Esophagus muscularis mucosa (tissue), 4 donors: ENCODE data around the gene OAF. TPM values are rescaled to one million over a fixed set of nuclear protein-coding genes. Genes with fewer than 3 reads are reported as not detected.
A peak's percentile ranks its signal among the peaks of the same experiment; 100 is the strongest.

Source experiments
- DNase-seq: peaks from one replicate; pipeline ENCODE4 v3.0.0-alpha.2; 2017; ENCODE audit errors: extremely low spot score
- H3K27ac ChIP-seq, 4 donors: fragments of 200-600 bp; sonication (generic); replicated peaks in 1 of 4; 1 replicate in 3 of 4; 2 replicates in 1 of 4; pipeline ENCODE4 v1.5.1; 2016 to 2019; ENCODE audit warnings: mild to moderate bottlenecking in 1 of 4
- H3K27me3 ChIP-seq, 4 donors: fragments of 200-600 bp; sonication (generic); one replicate each; pipeline versions ENCODE4 v1.5.1 to v1.6.0; 2016 to 2019
- H3K36me3 ChIP-seq, 4 donors: fragments of 200-600 bp; sonication (generic); one replicate each; pipeline ENCODE4 v1.5.1; 2016 to 2019
- H3K4me1 ChIP-seq, 4 donors: fragments of 200-600 bp; sonication (generic); one replicate each; pipeline ENCODE4 v1.5.1; 2016 to 2019
- H3K4me3 ChIP-seq, 4 donors: fragments of 200-600 bp; sonication (generic); 1 replicate in 2 of 4; 2 replicates in 2 of 4; pipeline ENCODE4 v1.5.1; 2016 to 2019; ENCODE audit warnings: mild to moderate bottlenecking in 4 of 4, moderate library complexity in 1 of 4
- H3K9me3 ChIP-seq, 4 donors: fragments of 200-600 bp; sonication (generic); 1 replicate in 3 of 4; 2 replicates in 1 of 4; pipeline ENCODE4 v1.5.1; 2016 to 2019
- EP300 ChIP-seq: sonication (generic); formaldehyde crosslinking; IDR thresholded peaks from one replicate; pipeline ENCODE4 v1.6.1; 2017; ENCODE audit warnings: antibody characterized with exemption
- POLR2A ChIP-seq: fragments of 450-650 bp; IDR thresholded peaks from one replicate; pipeline ENCODE4 v1.6.1; 2017; ENCODE audit warnings: antibody characterized with exemption, moderate library complexity, mild to moderate bottlenecking, low read depth
- POLR2AphosphoS5 ChIP-seq, 2 donors: sonication (generic); formaldehyde crosslinking; IDR thresholded peaks; one replicate each; pipeline ENCODE4 v1.6.1; 2017; ENCODE audit warnings: antibody characterized with exemption in 2 of 2
- WGBS: methylation state at CpG from one replicate; pipeline ENCODE4 v1.1.5; 2018; 5-methylcytosine and 5-hydroxymethylcytosine counted together
- intact Hi-C: fragments of 100-400 bp; cut with DNase I; formaldehyde crosslinking; loops from one replicate; pipeline ENCODE4 v1.15.1; 2023
- total RNA-seq, 4 donors: library from RNA; depleted of rRNA; stranded (reverse); fragments of >200 nt; gene quantifications; one replicate each; pipeline versions ENCODE4 v1.1.0 to v1.2.1, GENCODE V29; 2016
- TF ChIP-seq, protein P1 (sequence below), 3 experiments: fragments of 200-600 bp in 2 of 3; fragments of 450-650 bp in 1 of 3; sonication (generic) in 2 of 3; IDR thresholded peaks; one replicate each; pipeline ENCODE4 v1.5.1; 2017 to 2019; ENCODE audit warnings: antibody characterized with exemption in 3 of 3, mild to moderate bottlenecking in 2 of 3, moderate library complexity in 1 of 3

The OAF gene
- total RNA-seq, 4 donors from 2014 or later: 30.7 to 66.1 (median 58.1) TPM

DNA sequence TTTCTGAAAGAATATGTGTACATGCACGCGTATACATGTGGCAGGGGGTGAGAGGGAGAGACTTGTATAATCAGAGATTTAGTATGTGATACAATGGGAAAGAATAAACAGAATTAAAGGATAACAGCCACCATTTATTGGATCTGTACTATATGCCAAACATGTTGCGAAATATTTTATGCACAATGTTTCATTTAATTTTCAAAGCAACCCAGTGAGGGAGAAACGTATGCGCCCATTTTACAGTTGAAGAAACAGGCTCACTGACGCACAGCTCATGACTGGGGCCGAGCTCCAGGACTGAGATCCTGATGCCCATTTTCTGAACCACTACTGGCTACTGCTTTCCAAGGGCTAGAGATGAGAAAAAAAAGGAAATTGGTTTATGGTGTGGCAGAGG is 3.3 kb upstream of the OAF start:
- H3K4me3 ChIP-seq: no peak overlapping the region
- no peaks in the 10 kb centered on the region for H3K36me3 ChIP-seq
- TF ChIP-seq, protein P1, sequence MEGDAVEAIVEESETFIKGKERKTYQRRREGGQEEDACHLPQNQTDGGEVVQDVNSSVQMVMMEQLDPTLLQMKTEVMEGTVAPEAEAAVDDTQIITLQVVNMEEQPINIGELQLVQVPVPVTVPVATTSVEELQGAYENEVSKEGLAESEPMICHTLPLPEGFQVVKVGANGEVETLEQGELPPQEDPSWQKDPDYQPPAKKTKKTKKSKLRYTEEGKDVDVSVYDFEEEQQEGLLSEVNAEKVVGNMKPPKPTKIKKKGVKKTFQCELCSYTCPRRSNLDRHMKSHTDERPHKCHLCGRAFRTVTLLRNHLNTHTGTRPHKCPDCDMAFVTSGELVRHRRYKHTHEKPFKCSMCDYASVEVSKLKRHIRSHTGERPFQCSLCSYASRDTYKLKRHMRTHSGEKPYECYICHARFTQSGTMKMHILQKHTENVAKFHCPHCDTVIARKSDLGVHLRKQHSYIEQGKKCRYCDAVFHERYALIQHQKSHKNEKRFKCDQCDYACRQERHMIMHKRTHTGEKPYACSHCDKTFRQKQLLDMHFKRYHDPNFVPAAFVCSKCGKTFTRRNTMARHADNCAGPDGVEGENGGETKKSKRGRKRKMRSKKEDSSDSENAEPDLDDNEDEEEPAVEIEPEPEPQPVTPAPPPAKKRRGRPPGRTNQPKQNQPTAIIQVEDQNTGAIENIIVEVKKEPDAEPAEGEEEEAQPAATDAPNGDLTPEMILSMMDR (IDR thresholded peaks at IDR 0.05): no peak
- TF ChIP-seq POLR2A: no peak
- no peak for TF ChIP-seq POLR2AphosphoS5 (IDR thresholded peaks at IDR 0.05)
- no peak for TF ChIP-seq EP300
- H3K27ac ChIP-seq: peak overlapping the region; percentile 1 to 84 (median 56)
- no peaks in the 10 kb centered on the region for H3K9me3 ChIP-seq
- H3K27me3 ChIP-seq: no peaks in the 10 kb centered on the region
- intact Hi-C loops: no loop called here
- 89% methylated on average over 7 of the region's 7 CpGs for WGBS
- no peak for DNase-seq
- peaks cover 22 to 52% (median 39%) of the 10 kb centered on the region in 4 donors for H3K4me1 ChIP-seq

GRCh38 chr11:120208001-120208441 is 2.8 kb upstream of the OAF start:
- Histone ChIP-seq H3K27ac (peak overlapping the region; percentile 1 to 84 (median 56)), H3K4me1 (peaks cover 22 to 57% (median 42%) of the 10 kb centered on the region in 4 donors), H3K27me3 (no peaks in the 10 kb centered on the region), H3K4me3 (no peak overlapping the region), H3K9me3 (no peaks in the 10 kb centered on the region), H3K36me3 (no peaks in the 10 kb centered on the region)
- intact Hi-C loops: no loop called here
- TF ChIP-seq EP300 (no peak), POLR2AphosphoS5 (IDR thresholded peaks at IDR 0.05) (no peak), POLR2A (no peak)
- TF ChIP-seq, protein P1 (IDR thresholded peaks at IDR 0.05): no peak
- DNase-seq: no peak
- WGBS: 65% methylated on average over 11 of the region's 13 CpGs

DNA sequence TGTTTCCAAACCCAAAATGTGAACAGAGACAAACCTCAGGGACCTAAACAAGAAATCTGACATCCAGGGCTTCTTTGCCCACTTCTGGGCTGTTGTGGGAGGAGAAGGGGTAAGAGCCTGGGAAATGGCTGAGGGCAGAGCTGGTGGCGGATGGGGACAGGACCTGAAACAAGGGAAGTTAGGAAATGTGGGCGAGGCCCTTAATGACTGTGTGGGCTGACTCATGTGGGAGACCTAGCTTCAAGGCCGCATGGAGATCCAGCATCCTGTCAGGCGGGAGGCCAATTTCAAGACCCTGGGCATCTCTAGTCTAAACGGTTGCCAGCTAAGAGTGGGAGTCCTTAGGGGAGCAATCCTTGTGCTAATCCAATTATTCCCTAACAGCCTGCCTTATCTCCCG is 2.1 kb upstream of the OAF start:
- intact Hi-C loops: no loop called here
- Histone ChIP-seq H3K4me3 (no peak overlapping the region), H3K36me3 (no peaks in the 10 kb centered on the region), H3K9me3 (no peaks in the 10 kb centered on the region), H3K27me3 (no peaks in the 10 kb centered on the region), H3K27ac (peak overlapping the region; percentile 33 to 84 (median 80)), H3K4me1 (peaks cover 22 to 57% (median 48%) of the 10 kb centered on the region in 4 donors)
- TF ChIP-seq, protein P1 (IDR thresholded peaks at IDR 0.05): no peak
- TF ChIP-seq POLR2AphosphoS5 (IDR thresholded peaks at IDR 0.05): peak; percentile 8 to 22
- no peak for TF ChIP-seq POLR2A
- no peak for TF ChIP-seq EP300
- WGBS: 60% methylated on average over 6 of the region's 6 CpGs
- no peak for DNase-seq

DNA sequence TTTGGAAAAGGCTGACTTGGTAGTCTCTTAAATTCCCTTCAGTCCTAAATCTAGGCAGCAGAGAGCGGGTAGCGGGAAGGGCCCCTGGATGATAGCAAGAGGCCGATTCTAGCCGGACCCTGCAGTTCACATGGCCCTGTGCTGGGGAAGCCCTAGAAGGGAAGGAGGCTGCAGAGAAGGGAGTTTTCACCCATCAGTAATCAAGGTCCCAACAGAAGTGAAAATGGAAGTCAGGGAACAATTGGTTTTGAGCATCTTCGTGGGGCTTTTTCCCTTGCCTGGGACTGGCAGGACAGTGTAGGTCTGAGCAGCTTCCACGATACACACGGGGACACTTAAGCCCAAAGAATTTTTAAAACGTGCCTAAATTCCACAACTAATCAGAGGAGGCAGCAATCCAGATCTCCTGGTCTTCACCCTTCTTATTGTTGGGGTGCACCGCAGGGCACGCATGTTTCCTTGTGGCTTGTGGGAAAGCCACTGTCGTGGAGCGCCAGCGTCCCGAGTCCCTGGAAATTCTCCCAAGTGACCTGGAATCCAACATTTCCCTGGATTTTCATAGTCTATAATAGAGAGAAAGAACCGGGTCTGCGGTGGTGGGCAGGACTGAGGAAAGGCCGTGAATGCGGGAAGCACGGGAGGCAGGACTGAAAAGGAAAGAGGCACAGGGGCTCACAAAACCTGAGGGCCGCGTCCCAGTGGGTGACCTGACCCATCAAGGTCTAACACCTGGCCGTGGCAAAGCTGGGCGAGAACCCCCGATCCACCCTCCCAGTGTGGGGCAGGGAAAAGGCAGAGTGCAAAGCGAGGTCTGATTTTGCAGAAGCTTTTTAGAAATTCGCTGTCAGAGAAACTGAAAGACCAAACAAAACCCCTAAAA is 846 bp upstream of the OAF start:
- no peaks in the 10 kb centered on the region for H3K27me3 ChIP-seq
- peak overlapping the region; percentile 71 to 91 (median 76) for H3K4me3 ChIP-seq
- DNase-seq: no peak
- H3K27ac ChIP-seq: peak overlapping the region; percentile 80 to 84 (median 80)
- peaks cover 0 to 5% (median 2%) of the 10 kb centered on the region in 4 donors for H3K36me3 ChIP-seq
- no peak for TF ChIP-seq POLR2A
- TF ChIP-seq, protein P1 (IDR thresholded peaks at IDR 0.05): no peak
- no peak for TF ChIP-seq POLR2AphosphoS5 (IDR thresholded peaks at IDR 0.05)
- TF ChIP-seq EP300: no peak
- intact Hi-C loops: loop anchor here (5.0 kb wide), 1 partner anchor 33 kb away; no protein-coding TSS in a partner anchor
- H3K4me1 ChIP-seq: peaks cover 22 to 67% (median 59%) of the 10 kb centered on the region in 4 donors
- 25% methylated on average over 26 of the region's 26 CpGs for WGBS
- H3K9me3 ChIP-seq: no peaks in the 10 kb centered on the region
